ENCODE measurements around the gene KDM1A. TPM values are rescaled to one million over a fixed set of nuclear protein-coding genes. Genes with fewer than 3 reads are reported as not detected.

KDM1A gene
- 10 to 100 TPM; 40.6 to 56.0 (median 47.7) TPM for total RNA-seq
- polyA plus RNA-seq = 10 to 100 TPM; 48.4 to 62.1 TPM
- total RNA-seq = 105 reads per million, percentile 85 among the genes with 10 or more reads in this experiment

DNA sequence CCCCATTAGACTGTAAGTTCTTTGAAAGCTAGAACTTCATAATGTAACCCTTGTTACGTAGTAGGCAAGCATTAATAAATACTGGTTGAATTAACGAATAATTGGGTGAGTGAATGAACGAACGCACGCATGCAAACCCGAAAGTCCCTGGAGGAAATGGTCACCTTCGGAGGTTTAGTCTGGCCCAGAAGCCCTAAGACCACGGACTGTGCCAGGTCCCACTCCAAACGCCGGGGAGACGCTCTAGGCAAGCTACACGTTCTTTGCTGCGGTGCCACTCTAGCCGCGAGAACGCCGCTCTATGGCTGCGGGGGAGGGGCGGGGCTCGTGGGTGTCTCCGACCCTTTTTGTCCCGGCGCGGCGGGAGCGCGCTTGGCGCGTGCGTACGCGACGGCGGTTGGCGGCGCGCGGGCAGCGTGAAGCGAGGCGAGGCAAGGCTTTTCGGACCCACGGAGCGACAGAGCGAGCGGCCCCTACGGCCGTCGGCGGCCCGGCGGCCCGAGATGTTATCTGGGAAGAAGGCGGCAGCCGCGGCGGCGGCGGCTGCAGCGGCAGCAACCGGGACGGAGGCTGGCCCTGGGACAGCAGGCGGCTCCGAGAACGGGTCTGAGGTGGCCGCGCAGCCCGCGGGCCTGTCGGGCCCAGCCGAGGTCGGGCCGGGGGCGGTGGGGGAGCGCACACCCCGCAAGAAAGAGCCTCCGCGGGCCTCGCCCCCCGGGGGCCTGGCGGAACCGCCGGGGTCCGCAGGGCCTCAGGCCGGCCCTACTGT is at the start of gene KDM1A:
KDM1A (plus strand) TSS at position 375 of the 769 bp plus-strand sequence; CDS start at position 504, 129 bp downstream.
- peak within 1 kb of the TSS; percentile 84 for H3K4me3 ChIP-seq (ENCODE audit: low read length)
- ATAC-seq = peak; percentile 99
- H3K4me3 Mint-ChIP-seq = peak within 1 kb of the TSS; percentile 87 to 98 (median 98)
- peaks cover 3 to 20% (median 14%) of the 10 kb centered on the region in 5 donors for H3K36me3 Mint-ChIP-seq
- peak within 1 kb of the TSS; percentile 86 to 98 (median 93) for H3K27ac Mint-ChIP-seq
- no peaks in the 10 kb centered on the region for H3K27me3 Mint-ChIP-seq
- H3K4me1 Mint-ChIP-seq = peaks cover 16 to 52% (median 46%) of the 10 kb centered on the region in 7 donors
- H3K36me3 ChIP-seq (ENCODE audit: control insufficient read depth in 2 of 3, insufficient read depth in 3 of 3, low read length in 3 of 3) = peaks cover 0 to 7% (median 0%) of the 10 kb centered on the region in 3 experiments
- DNase-seq = peak; percentile 88 to 95 (median 92)
- H3K9me3 Mint-ChIP-seq = peaks cover 0 to 17% (median 5%) of the 10 kb centered on the region in 11 donors
- peaks cover 4 to 14% of the 10 kb centered on the region in 2 donors for H3K4me1 ChIP-seq (ENCODE audit: control insufficient read depth in 2 of 2, insufficient read depth in 2 of 2, low read length in 2 of 2)
- H3K9me3 ChIP-seq (ENCODE audit: control insufficient read depth in 2 of 3, low read length in 3 of 3) = no peaks in the 10 kb centered on the region
- H3K27ac ChIP-seq (ENCODE audit: low read depth, low read length) = peak within 1 kb of the TSS; percentile 76
- H3K27me3 ChIP-seq (ENCODE audit: control insufficient read depth in 2 of 2, insufficient read depth in 2 of 2, low read length in 2 of 2) = no peaks in the 10 kb centered on the region
- intact Hi-C loops (cut with micrococcal nuclease) = loop anchor here (1.0 to 10.0 kb wide), 7 partner anchors 149 to 1234 kb away; partner anchors contain the start of genes LUZP1 (in 1 of the 2), LYPLA2 (in 1 of the 2), RPL11 (in 1 of the 2) and SRSF10 (in 1 of the 2)
- ChIA-PET CTCF (interaction anchor here (0.6 kb wide), 2 partner anchors 674 to 1213 kb away, joined by 3 to 5 read pairs; no protein-coding TSS in a partner anchor), POLR2A (interaction anchor here (0.7 to 0.8 kb wide), 2 partner anchors 8 to 40 kb away, joined by 3 read pairs; no protein-coding TSS in a partner anchor)

DNA sequence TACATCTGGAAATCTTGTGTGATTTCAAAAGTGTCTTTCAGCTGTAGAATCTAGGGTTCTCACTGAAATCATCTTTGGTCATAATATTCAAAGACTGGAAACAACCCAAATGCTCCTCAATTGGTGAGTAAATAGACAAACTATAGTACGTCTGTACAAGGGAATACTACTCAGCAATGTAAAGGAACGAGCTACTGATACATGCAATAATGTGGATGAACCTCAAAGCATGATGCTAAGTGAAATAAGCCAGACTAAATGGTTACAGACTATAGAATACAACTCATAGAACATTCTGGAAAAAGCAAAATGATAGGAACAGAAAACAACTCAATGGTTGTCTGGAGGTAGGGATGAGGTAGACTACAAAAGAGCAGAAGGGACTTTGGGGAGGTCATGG is 49.2 kb upstream of the KDM1A start:
- ChIA-PET CTCF (no interaction called here), POLR2A (no interaction called here)
- H3K4me3 Mint-ChIP-seq = no peak overlapping the region
- H3K27ac ChIP-seq (ENCODE audit: low read depth, low read length) = no peak overlapping the region
- intact Hi-C loops (cut with micrococcal nuclease) = loop anchor here in 1 of 2 donors (10.0 kb wide), 1 partner anchor 305 kb away; no protein-coding TSS in a partner anchor
- H3K4me3 ChIP-seq (ENCODE audit: low read length) = no peak overlapping the region
- H3K36me3 Mint-ChIP-seq = peaks cover 0 to 7% (median 5%) of the 10 kb centered on the region in 5 donors
- H3K4me1 Mint-ChIP-seq = no peaks in the 10 kb centered on the region
- no peaks in the 10 kb centered on the region for H3K27me3 ChIP-seq (ENCODE audit: control insufficient read depth in 2 of 2, insufficient read depth in 2 of 2, low read length in 2 of 2)
- no peaks in the 10 kb centered on the region for H3K4me1 ChIP-seq (ENCODE audit: control insufficient read depth in 2 of 2, insufficient read depth in 2 of 2, low read length in 2 of 2)
- DNase-seq (no peak), ATAC-seq (no peak)
- peaks cover 0 to 4% (median 0%) of the 10 kb centered on the region in 3 experiments for H3K9me3 ChIP-seq (ENCODE audit: control insufficient read depth in 2 of 3, low read length in 3 of 3)
- no peak overlapping the region for H3K27ac Mint-ChIP-seq
- peaks cover 53 to 60% (median 57%) of the 10 kb centered on the region in 5 donors for H3K27me3 Mint-ChIP-seq
- no peaks in the 10 kb centered on the region for H3K36me3 ChIP-seq (ENCODE audit: control insufficient read depth in 2 of 3, insufficient read depth in 3 of 3, low read length in 3 of 3)
- H3K9me3 Mint-ChIP-seq = peaks cover 0 to 18% (median 10%) of the 10 kb centered on the region in 11 donors

DNA sequence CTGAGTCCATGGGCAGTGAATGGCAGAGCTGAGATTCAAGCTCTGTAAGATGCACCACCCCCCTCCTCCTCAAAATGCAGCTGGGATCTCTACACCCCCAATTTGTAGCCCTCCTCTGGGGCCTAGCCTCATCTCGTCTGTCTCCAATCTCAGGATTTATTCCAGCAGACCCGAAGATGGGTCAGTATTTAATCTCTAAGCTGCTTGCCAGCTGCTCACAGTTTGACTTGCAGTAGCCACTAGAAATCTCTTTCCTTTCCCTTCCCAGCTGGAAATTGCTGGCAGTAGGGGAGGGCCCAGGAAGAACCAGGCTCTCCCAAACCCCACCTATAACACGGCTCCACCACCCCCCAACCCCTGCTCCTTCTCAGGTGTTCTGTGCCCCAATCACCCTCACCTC is 48.1 kb upstream of the KDM1A start:
- no peak overlapping the region for H3K27ac ChIP-seq (ENCODE audit: low read depth, low read length)
- DNase-seq = no peak
- POLR2A ChIA-PET = no interaction called here
- H3K36me3 ChIP-seq (ENCODE audit: control insufficient read depth in 2 of 3, insufficient read depth in 3 of 3, low read length in 3 of 3) = no peaks in the 10 kb centered on the region
- intact Hi-C loops (cut with micrococcal nuclease) = loop anchor here in 1 of 2 donors (10.0 kb wide), 1 partner anchor 304 kb away; no protein-coding TSS in a partner anchor
- peaks cover 0 to 7% (median 5%) of the 10 kb centered on the region in 5 donors for H3K36me3 Mint-ChIP-seq
- H3K27ac Mint-ChIP-seq = no peak overlapping the region
- H3K27me3 ChIP-seq (ENCODE audit: control insufficient read depth in 2 of 2, insufficient read depth in 2 of 2, low read length in 2 of 2) = no peaks in the 10 kb centered on the region
- H3K27me3 Mint-ChIP-seq = peaks cover 53 to 67% (median 61%) of the 10 kb centered on the region in 5 donors
- peaks cover 0 to 4% (median 0%) of the 10 kb centered on the region in 3 experiments for H3K9me3 ChIP-seq (ENCODE audit: control insufficient read depth in 2 of 3, low read length in 3 of 3)
- H3K4me3 Mint-ChIP-seq = no peak overlapping the region
- CTCF ChIA-PET = interaction anchor here (0.7 kb wide), 1 partner anchor 1221 kb away, joined by 3 read pairs; no protein-coding TSS in a partner anchor
- no peak overlapping the region for H3K4me3 ChIP-seq (ENCODE audit: low read length)
- peaks cover 0 to 12% (median 7%) of the 10 kb centered on the region in 11 donors for H3K9me3 Mint-ChIP-seq
- no peak for ATAC-seq
- H3K4me1 Mint-ChIP-seq = no peaks in the 10 kb centered on the region
- no peaks in the 10 kb centered on the region for H3K4me1 ChIP-seq (ENCODE audit: control insufficient read depth in 2 of 2, insufficient read depth in 2 of 2, low read length in 2 of 2)

DNA sequence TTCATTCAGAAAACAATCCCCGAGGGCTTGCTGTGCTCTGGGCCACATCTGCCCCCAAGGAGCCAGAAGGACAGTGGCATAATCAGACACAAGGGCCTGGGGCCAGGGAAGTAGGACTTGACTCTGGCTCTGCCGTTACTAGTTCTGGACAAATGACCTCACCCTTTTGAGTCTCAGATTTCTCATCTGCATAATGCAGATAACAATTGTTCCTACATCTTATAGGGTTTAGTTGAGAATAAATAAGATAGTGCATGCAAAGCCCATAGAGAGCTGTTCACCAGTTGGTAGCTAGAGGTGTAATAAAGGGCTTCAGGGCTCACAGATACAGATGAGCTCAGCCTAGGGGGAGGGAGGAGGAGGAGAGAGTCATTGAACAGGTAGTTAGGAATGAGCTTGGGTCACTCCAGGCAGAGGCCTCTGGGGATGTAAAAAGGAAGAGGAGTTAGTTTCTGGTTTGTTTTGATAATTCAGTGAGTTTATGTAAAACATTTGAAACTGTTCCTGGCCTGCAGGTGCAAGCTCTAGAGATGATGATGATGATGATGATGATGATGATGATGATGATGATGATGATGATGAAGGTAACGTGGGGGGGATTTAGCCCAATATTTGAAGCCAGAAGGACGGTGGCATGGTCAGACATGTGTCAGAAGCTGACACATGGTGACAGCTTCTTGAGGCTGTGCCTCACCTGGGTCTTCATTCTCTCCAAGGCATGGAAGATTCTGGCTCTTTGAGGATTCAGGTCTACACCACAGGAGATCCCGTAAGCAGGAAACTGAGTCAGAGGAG is 47.5 kb upstream of the KDM1A start:
- Histone ChIP-seq H3K27me3 (ENCODE audit: control insufficient read depth in 2 of 2, insufficient read depth in 2 of 2, low read length in 2 of 2) (no peaks in the 10 kb centered on the region), H3K4me3 (ENCODE audit: low read length) (no peak overlapping the region), H3K27ac (ENCODE audit: low read depth, low read length) (no peak overlapping the region), H3K36me3 (ENCODE audit: control insufficient read depth in 2 of 3, insufficient read depth in 3 of 3, low read length in 3 of 3) (no peaks in the 10 kb centered on the region), H3K9me3 (ENCODE audit: control insufficient read depth in 2 of 3, low read length in 3 of 3) (no peaks in the 10 kb centered on the region), H3K4me1 (ENCODE audit: control insufficient read depth in 2 of 2, insufficient read depth in 2 of 2, low read length in 2 of 2) (no peaks in the 10 kb centered on the region)
- peaks cover 51 to 68% (median 62%) of the 10 kb centered on the region in 5 donors for H3K27me3 Mint-ChIP-seq
- ChIA-PET POLR2A (no interaction called here), CTCF (no interaction called here)
- peaks cover 0 to under 1% (median under 1%) of the 10 kb centered on the region in 5 donors for H3K36me3 Mint-ChIP-seq
- no peak for DNase-seq
- no peak overlapping the region for H3K27ac Mint-ChIP-seq
- peaks cover 0 to 5% (median 1%) of the 10 kb centered on the region in 11 donors for H3K9me3 Mint-ChIP-seq
- no peak overlapping the region for H3K4me3 Mint-ChIP-seq
- ATAC-seq = no peak
- H3K4me1 Mint-ChIP-seq = no peaks in the 10 kb centered on the region
- intact Hi-C loops (cut with micrococcal nuclease) = loop anchor here in 1 of 2 donors (10.0 kb wide), 1 partner anchor 303 kb away; no protein-coding TSS in a partner anchor

DNA sequence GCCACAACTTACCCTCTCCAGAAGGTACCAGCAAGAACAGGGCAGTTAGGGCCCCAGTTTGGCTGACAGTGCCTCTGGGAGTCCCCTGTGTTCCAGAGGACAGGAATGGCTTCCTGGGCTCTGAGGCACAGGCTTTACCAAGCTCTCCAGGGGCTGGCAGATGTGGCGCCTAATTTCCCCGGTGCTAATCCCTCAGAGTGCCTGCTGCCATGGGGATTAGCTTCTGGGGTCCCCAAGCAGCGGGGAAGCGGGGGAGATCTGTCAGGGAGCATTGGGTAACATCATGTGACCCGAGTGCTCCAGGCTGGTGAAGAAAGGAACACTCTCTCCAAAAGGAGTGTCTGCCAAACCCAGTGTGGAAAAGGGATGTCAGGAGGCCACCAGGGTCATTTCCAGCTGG is 46.5 kb upstream of the KDM1A start, which contains the start of gene LACTBL1:
LACTBL1 (minus strand) TSS at position 107 of the 400 bp plus-strand sequence. CDS start 550 bp downstream, outside the sequence.
- Mint-ChIP-seq H3K27me3 (peaks cover 50 to 68% (median 59%) of the 10 kb centered on the region in 5 donors), H3K27ac (no peak within 1 kb of the TSS), H3K4me1 (peaks cover 0 to 2% (median 0%) of the 10 kb centered on the region in 7 donors), H3K36me3 (no peaks in the 10 kb centered on the region), H3K9me3 (peaks cover 0 to 5% (median 0%) of the 10 kb centered on the region in 11 donors), H3K4me3 (no peak within 1 kb of the TSS)
- H3K9me3 ChIP-seq (ENCODE audit: control insufficient read depth in 2 of 3, low read length in 3 of 3) = no peaks in the 10 kb centered on the region
- H3K27me3 ChIP-seq (ENCODE audit: control insufficient read depth in 2 of 2, insufficient read depth in 2 of 2, low read length in 2 of 2) = no peaks in the 10 kb centered on the region
- ATAC-seq (no peak), DNase-seq (no peak)
- no peak within 1 kb of the TSS for H3K27ac ChIP-seq (ENCODE audit: low read depth, low read length)
- POLR2A ChIA-PET = no interaction called here
- H3K36me3 ChIP-seq (ENCODE audit: control insufficient read depth in 2 of 3, insufficient read depth in 3 of 3, low read length in 3 of 3) = no peaks in the 10 kb centered on the region
- CTCF ChIA-PET = no interaction called here
- H3K4me1 ChIP-seq (ENCODE audit: control insufficient read depth in 2 of 2, insufficient read depth in 2 of 2, low read length in 2 of 2) = no peaks in the 10 kb centered on the region
- no peak within 1 kb of the TSS for H3K4me3 ChIP-seq (ENCODE audit: low read length)
- intact Hi-C loops (cut with micrococcal nuclease) = loop anchor here in 1 of 2 donors (10.0 kb wide), 1 partner anchor 302 kb away; no protein-coding TSS in a partner anchor

DNA sequence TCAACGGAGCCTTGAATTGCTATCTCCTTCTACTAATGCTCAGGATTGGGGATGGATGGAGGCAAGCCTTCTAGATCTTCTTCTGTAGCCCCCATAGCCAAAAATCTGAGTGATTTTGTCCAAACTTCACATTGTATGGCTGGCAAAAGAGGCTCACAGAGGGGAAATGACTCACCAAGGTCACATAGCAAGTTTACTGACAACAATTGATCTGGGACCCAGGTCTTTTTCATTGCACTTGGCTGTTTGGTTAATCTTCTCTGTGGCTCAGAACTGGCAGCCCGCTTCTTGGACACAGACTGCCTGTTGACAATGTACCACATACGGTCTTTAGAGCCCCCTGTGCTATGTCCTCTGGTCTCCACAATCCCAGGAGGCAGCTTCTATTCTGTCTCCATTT is 43.6 kb upstream of the KDM1A start:
- Histone ChIP-seq H3K9me3 (ENCODE audit: control insufficient read depth in 2 of 3, low read length in 3 of 3) (no peaks in the 10 kb centered on the region), H3K4me1 (ENCODE audit: control insufficient read depth in 2 of 2, insufficient read depth in 2 of 2, low read length in 2 of 2) (no peaks in the 10 kb centered on the region), H3K36me3 (ENCODE audit: control insufficient read depth in 2 of 3, insufficient read depth in 3 of 3, low read length in 3 of 3) (no peaks in the 10 kb centered on the region), H3K27ac (ENCODE audit: low read depth, low read length) (no peak overlapping the region), H3K4me3 (ENCODE audit: low read length) (no peak overlapping the region), H3K27me3 (ENCODE audit: control insufficient read depth in 2 of 2, insufficient read depth in 2 of 2, low read length in 2 of 2) (no peaks in the 10 kb centered on the region)
- peaks cover 0 to 3% (median 0%) of the 10 kb centered on the region in 11 donors for H3K9me3 Mint-ChIP-seq
- ATAC-seq = no peak
- no peak for DNase-seq
- intact Hi-C loops (cut with micrococcal nuclease) = loop anchor here (1.0 to 10.0 kb wide), 4 partner anchors 123 to 427 kb away; no protein-coding TSS in a partner anchor
- peaks cover 0 to 3% (median 0%) of the 10 kb centered on the region in 7 donors for H3K4me1 Mint-ChIP-seq
- no peak overlapping the region for H3K27ac Mint-ChIP-seq
- no peak overlapping the region for H3K4me3 Mint-ChIP-seq
- H3K36me3 Mint-ChIP-seq = no peaks in the 10 kb centered on the region
- POLR2A ChIA-PET = no interaction called here
- peaks cover 25 to 42% (median 31%) of the 10 kb centered on the region in 5 donors for H3K27me3 Mint-ChIP-seq
- CTCF ChIA-PET = no interaction called here

All from naive thymus-derived CD4-positive, alpha-beta T cell (primary cell).